Calu3 (cell line): ENCODE measurements around the gene AP2A1. TPM values are rescaled to one million over a fixed set of nuclear protein-coding genes. Genes with fewer than 3 reads are reported as not detected.

Source experiments
- BruUV-seq: library from RNA; stranded (reverse); fragments of 400-500 nt; replicated peaks from 2 replicates; lab custom pipeline; 2021; lab: Mats Ljungman, UMichigan
- CTCF ChIA-PET: fragments of 300-600 bp; sonication (Branson Sonifier 250); formaldehyde crosslinking; loops from one replicate; lab custom pipeline; 2022; ENCODE audit warnings: antibody characterized with exemption; lab: Charles Lee
- DNase-seq: peaks from one replicate; pipeline ENCODE4 v3.0.0; 2022
- H3K27ac Mint-ChIP-seq: one replicate; pipeline ENCODE4 v1.8.0; 2022; ENCODE audit warnings: mixed read lengths; ENCODE audit not compliant: unreplicated experiment
- H3K27me3 Mint-ChIP-seq: one replicate; pipeline ENCODE4 v1.8.0; 2022; ENCODE audit warnings: mixed read lengths; ENCODE audit not compliant: unreplicated experiment
- H3K36me3 Mint-ChIP-seq: one replicate; pipeline ENCODE4 v1.8.0; 2022; ENCODE audit warnings: mild to moderate bottlenecking, moderate library complexity, mixed read lengths; ENCODE audit not compliant: insufficient read depth, unreplicated experiment
- H3K4me1 Mint-ChIP-seq: one replicate; pipeline ENCODE4 v1.8.0; 2022; ENCODE audit warnings: mild to moderate bottlenecking, low read depth, mixed read lengths; ENCODE audit not compliant: unreplicated experiment
- H3K4me3 Mint-ChIP-seq: one replicate; pipeline ENCODE4 v1.8.0; 2022; ENCODE audit warnings: mild to moderate bottlenecking, low read depth, moderate library complexity, mixed read lengths; ENCODE audit not compliant: unreplicated experiment
- H3K9me3 Mint-ChIP-seq: one replicate; pipeline ENCODE4 v1.8.0; 2022; ENCODE audit warnings: low read depth, mixed read lengths; ENCODE audit not compliant: unreplicated experiment
- intact Hi-C: fragments of 100-400 bp; cut with micrococcal nuclease; formaldehyde crosslinking; loops from one replicate; pipeline ENCODE4 v1.10.0; 2022; ENCODE audit not compliant: unreplicated experiment
- total RNA-seq: library from RNA; stranded (reverse); gene quantifications from 2 replicates; pipeline ENCODE4 v1.2.3, GENCODE V29; 2022
- TF ChIP-seq, protein P1 (sequence below): fragments of 200-600 bp; IDR thresholded peaks from one replicate; pipeline ENCODE4 v1.8.0; 2022; ENCODE audit warnings: antibody characterized with exemption; ENCODE audit not compliant: unreplicated experiment

Gene AP2A1
- total RNA-seq, 1 experiment from 2014 or later = 89.0 TPM

DNA sequence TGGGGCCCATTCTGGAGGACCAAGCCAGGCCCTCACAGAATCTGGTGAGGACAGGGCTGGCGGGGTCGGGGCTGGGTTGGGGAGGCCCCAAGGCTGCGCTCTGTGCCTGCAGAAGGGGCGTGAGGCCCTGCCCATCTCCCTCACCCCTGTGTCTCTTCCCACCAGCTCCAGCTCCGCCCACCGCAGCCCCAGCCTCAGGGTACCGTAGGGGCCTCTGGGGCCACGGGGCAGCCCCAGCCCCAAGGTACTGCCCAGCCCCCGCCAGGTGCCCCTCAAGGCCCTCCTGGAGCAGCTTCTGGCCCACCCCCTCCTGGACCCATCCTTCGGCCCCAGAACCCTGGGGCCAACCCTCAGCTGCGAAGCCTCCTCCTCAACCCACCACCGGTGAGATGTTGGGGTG lies 68.8 kb downstream of the AP2A1 start:
- no peak for DNase-seq
- TSS peak; percentile 11 for BruUV-seq
- no peaks in the 10 kb centered on the region for H3K9me3 Mint-ChIP-seq
- TF ChIP-seq, protein P1, sequence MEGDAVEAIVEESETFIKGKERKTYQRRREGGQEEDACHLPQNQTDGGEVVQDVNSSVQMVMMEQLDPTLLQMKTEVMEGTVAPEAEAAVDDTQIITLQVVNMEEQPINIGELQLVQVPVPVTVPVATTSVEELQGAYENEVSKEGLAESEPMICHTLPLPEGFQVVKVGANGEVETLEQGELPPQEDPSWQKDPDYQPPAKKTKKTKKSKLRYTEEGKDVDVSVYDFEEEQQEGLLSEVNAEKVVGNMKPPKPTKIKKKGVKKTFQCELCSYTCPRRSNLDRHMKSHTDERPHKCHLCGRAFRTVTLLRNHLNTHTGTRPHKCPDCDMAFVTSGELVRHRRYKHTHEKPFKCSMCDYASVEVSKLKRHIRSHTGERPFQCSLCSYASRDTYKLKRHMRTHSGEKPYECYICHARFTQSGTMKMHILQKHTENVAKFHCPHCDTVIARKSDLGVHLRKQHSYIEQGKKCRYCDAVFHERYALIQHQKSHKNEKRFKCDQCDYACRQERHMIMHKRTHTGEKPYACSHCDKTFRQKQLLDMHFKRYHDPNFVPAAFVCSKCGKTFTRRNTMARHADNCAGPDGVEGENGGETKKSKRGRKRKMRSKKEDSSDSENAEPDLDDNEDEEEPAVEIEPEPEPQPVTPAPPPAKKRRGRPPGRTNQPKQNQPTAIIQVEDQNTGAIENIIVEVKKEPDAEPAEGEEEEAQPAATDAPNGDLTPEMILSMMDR = no peak
- H3K4me1 Mint-ChIP-seq = no peaks in the 10 kb centered on the region
- H3K36me3 Mint-ChIP-seq = peaks cover 75% of the 10 kb centered on the region
- H3K27ac Mint-ChIP-seq = no peak overlapping the region
- H3K4me3 Mint-ChIP-seq = no peak overlapping the region
- intact Hi-C loops = no loop called here
- CTCF ChIA-PET = no interaction called here
- no peaks in the 10 kb centered on the region for H3K27me3 Mint-ChIP-seq

DNA sequence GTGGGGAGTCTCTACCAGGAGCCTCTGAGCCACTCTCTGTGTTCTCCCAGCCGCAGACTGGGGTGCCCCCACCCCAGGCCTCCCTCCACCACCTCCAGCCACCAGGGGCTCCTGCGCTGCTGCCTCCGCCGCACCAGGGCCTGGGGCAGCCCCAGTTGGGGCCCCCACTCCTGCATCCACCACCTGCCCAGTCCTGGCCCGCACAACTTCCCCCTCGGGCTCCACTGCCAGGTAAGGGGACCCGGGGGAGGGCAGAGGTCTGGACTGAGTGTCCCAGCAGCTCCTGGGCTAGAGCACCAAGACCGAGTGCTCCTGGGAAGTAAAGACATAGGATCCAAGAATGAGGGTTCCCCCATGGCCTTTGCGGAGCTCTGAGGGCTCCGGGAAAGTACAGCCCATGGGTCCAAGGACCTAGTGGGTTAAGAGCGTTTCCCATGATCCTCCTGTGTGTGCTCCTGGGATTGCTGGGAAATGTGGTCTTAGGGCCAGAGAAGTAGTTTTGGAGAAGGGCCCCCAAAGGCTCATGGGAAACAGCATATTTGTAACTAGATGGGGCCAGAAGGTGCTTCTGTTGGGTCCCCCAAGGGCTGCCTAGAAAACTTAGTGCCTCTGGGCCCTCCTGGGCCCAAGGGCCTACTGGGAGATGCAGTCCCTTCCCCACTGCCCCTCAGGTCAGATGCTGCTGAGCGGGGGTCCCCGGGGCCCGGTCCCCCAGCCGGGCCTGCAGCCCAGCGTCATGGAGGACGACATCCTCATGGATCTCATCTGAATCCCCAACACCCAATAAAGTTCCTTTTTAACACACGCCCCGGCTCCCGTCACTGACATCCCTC lies 69.6 kb downstream of the AP2A1 start:
- H3K36me3 Mint-ChIP-seq = peaks cover 69% of the 10 kb centered on the region
- no peaks in the 10 kb centered on the region for H3K4me1 Mint-ChIP-seq
- TF ChIP-seq, protein P1 = no peak
- no TSS peak for BruUV-seq
- CTCF ChIA-PET = no interaction called here
- H3K9me3 Mint-ChIP-seq = no peaks in the 10 kb centered on the region
- no peak for DNase-seq
- intact Hi-C loops = no loop called here
- H3K27ac Mint-ChIP-seq = no peak overlapping the region
- no peaks in the 10 kb centered on the region for H3K27me3 Mint-ChIP-seq
- H3K4me3 Mint-ChIP-seq = no peak overlapping the region

DNA sequence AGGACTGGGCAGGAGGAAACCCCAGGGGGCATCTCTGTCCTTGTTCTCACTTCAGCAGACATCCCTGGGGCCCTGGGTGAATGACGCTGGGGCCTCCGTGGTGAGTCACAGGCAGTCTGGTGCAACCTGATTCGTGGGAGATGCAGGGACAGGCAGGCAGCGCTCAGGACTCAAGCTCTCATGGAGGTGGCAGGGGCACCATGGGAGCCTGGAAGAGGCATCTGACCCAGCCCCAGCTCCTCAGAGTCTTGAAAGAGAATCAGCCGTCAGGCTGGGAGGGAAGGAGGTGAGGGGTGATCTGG lies 70.2 kb downstream of the AP2A1 start:
- Mint-ChIP-seq H3K27me3 (no peaks in the 10 kb centered on the region), H3K36me3 (peaks cover 68% of the 10 kb centered on the region), H3K4me3 (no peak overlapping the region), H3K9me3 (no peaks in the 10 kb centered on the region), H3K4me1 (no peaks in the 10 kb centered on the region), H3K27ac (no peak overlapping the region)
- TF ChIP-seq, protein P1 = no peak
- intact Hi-C loops = no loop called here
- no peak for DNase-seq
- CTCF ChIA-PET = no interaction called here
- no TSS peak for BruUV-seq

DNA sequence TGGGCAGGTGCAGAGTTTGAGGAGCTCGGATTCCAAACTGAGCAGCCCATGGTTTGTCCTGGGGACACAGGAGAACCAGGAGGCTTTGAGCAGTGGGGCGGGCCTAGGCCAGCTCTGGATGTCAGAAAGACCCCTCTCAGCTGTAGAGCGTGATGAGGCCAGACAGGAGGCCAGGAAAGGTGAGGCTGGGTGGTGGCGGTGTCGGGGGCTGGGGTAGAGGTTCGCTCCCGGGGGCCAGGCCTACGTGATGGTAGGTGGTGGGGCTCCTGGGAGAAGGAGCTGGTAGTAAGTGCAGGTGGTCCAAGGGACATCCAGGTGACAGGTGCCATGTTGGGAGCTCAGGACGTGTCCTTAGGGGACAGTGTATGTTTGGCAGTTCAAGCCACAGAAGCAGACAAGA lies 70.6 kb downstream of the AP2A1 start:
- Mint-ChIP-seq H3K27ac (no peak overlapping the region), H3K4me3 (no peak overlapping the region), H3K36me3 (peaks cover 66% of the 10 kb centered on the region), H3K27me3 (no peaks in the 10 kb centered on the region), H3K4me1 (no peaks in the 10 kb centered on the region), H3K9me3 (no peaks in the 10 kb centered on the region)
- CTCF ChIA-PET = no interaction called here
- TF ChIP-seq, protein P1 = no peak
- intact Hi-C loops = no loop called here
- DNase-seq = no peak
- BruUV-seq = no TSS peak
